Progenitor cell of endocrine pancreas (in vitro differentiated cells): ENCODE data around the gene SBK1. TPM values are rescaled to one million over a fixed set of nuclear protein-coding genes. Genes with fewer than 3 reads are reported as not detected.
A peak's percentile ranks its signal among the peaks of the same experiment; 100 is the strongest.

Experiments
- DNase-seq: peaks from one replicate; pipeline ENCODE4 v3.0.0; 2021; ENCODE audit warnings: low spot score; ENCODE audit not compliant: unreplicated experiment
- H3K27ac Mint-ChIP-seq: 2 replicates; pipeline ENCODE4 v1.8.0; 2021; ENCODE audit warnings: mild to moderate bottlenecking, moderate library complexity, mixed read lengths
- H3K27me3 Mint-ChIP-seq: 2 replicates; pipeline ENCODE4 v1.8.0; 2021; ENCODE audit warnings: mixed read lengths
- H3K36me3 Mint-ChIP-seq: 2 replicates; pipeline ENCODE4 v1.8.0; 2022; ENCODE audit warnings: mixed read lengths; ENCODE audit not compliant: insufficient read depth
- H3K4me1 Mint-ChIP-seq: 2 replicates; pipeline ENCODE4 v1.8.0; 2021; ENCODE audit warnings: low read depth, mixed read lengths
- H3K4me3 Mint-ChIP-seq: 2 replicates; pipeline ENCODE4 v1.8.0; 2021; ENCODE audit warnings: low read depth, mild to moderate bottlenecking, moderate library complexity, mixed read lengths
- H3K9me3 Mint-ChIP-seq: 2 replicates; pipeline ENCODE4 v1.8.0; 2021; ENCODE audit warnings: low read depth, mixed read lengths
- CTCF ChIP-seq: fragments of 200-600 bp; sonication (generic); IDR thresholded peaks from one replicate; pipeline ENCODE4 v1.5.0; 2021; ENCODE audit warnings: antibody characterized with exemption, mild to moderate bottlenecking; ENCODE audit not compliant: unreplicated experiment
- total RNA-seq: library from RNA; stranded (reverse); gene quantifications from 2 replicates; pipeline ENCODE4 v1.2.1, GENCODE V29; 2021

Gene SBK1
- total RNA-seq, 1 donor from 2014 or later: 91.2 TPM

- Mint-ChIP-seq H3K4me3 (no peak overlapping the region), H3K27ac (no peak overlapping the region), H3K27me3 (peaks cover 43% of the 10 kb centered on the region), H3K36me3 (no peaks in the 10 kb centered on the region), H3K4me1 (no peaks in the 10 kb centered on the region), H3K9me3 (no peaks in the 10 kb centered on the region)
- TF ChIP-seq CTCF: no peak
- no peak for DNase-seq
Observed at GRCh38 chr16:28274676-28275075, 17.6 kb upstream of the SBK1 start.

- Mint-ChIP-seq H3K27me3 (peaks cover 43% of the 10 kb centered on the region), H3K27ac (no peak overlapping the region)
Observed at GRCh38 chr16:28276301-28276700, 16.0 kb upstream of the SBK1 start.

GRCh38 chr16:28277537-28278388 lies 14.6 kb upstream of the SBK1 start:
- Mint-ChIP-seq H3K9me3 (no peaks in the 10 kb centered on the region), H3K27ac (peak overlapping the region; percentile 89), H3K36me3 (no peaks in the 10 kb centered on the region), H3K4me1 (no peaks in the 10 kb centered on the region), H3K4me3 (peak overlapping the region; percentile 71), H3K27me3 (peaks cover 40% of the 10 kb centered on the region)
- peak; percentile 80 for DNase-seq
- peak; percentile 98 for TF ChIP-seq CTCF

More at GRCh38 chr16:28276301-28276700, 16.0 kb upstream of the SBK1 start:
- Mint-ChIP-seq H3K4me1 (no peaks in the 10 kb centered on the region), H3K9me3 (no peaks in the 10 kb centered on the region), H3K36me3 (no peaks in the 10 kb centered on the region), H3K4me3 (no peak overlapping the region)
- TF ChIP-seq CTCF: no peak
- no peak for DNase-seq

- no peak for DNase-seq
- Mint-ChIP-seq H3K4me1 (no peaks in the 10 kb centered on the region), H3K27ac (no peak overlapping the region), H3K9me3 (no peaks in the 10 kb centered on the region), H3K4me3 (no peak overlapping the region), H3K36me3 (no peaks in the 10 kb centered on the region), H3K27me3 (peaks cover 33% of the 10 kb centered on the region)
- TF ChIP-seq CTCF: no peak
Observed at GRCh38 chr16:28279006-28279405, 13.3 kb upstream of the SBK1 start.

GRCh38 chr16:28280881-28281836 lies 11.2 kb upstream of the SBK1 start:
- H3K4me3 Mint-ChIP-seq: no peak overlapping the region
- peaks cover 15% of the 10 kb centered on the region for H3K27me3 Mint-ChIP-seq
- H3K27ac Mint-ChIP-seq: no peak overlapping the region
- H3K36me3 Mint-ChIP-seq: peaks cover 2% of the 10 kb centered on the region
- TF ChIP-seq CTCF: no peak
- no peak for DNase-seq
- no peaks in the 10 kb centered on the region for H3K9me3 Mint-ChIP-seq
- H3K4me1 Mint-ChIP-seq: no peaks in the 10 kb centered on the region
